Endodermal cell (in vitro differentiated cells): ENCODE measurements around the gene CD19. TPM values are rescaled to one million over a fixed set of nuclear protein-coding genes. Genes with fewer than 3 reads are reported as not detected.

Experiments used
- DNase-seq: peaks from one replicate; pipeline ENCODE4 v3.0.0-alpha.2; 2017
- H3K27ac ChIP-seq: 2 replicates; pipeline ENCODE4 v1.5.1; 2013; ENCODE audit warnings: mild to moderate bottlenecking, low read depth, low read length, moderate library complexity
- H3K27me3 ChIP-seq: 2 replicates; pipeline ENCODE4 v1.6.1; 2013; ENCODE audit warnings: mild to moderate bottlenecking, low read length, moderate library complexity; ENCODE audit not compliant: insufficient read depth, control insufficient read depth, poor library complexity, severe bottlenecking
- H3K36me3 ChIP-seq: 2 replicates; pipeline ENCODE4 v1.7.0; 2013; ENCODE audit warnings: mild to moderate bottlenecking, low read length, moderate library complexity; ENCODE audit not compliant: control insufficient read depth, insufficient read depth
- H3K4me1 ChIP-seq: one replicate; pipeline ENCODE4 v1.7.0; 2013; ENCODE audit warnings: low read length; ENCODE audit not compliant: control insufficient read depth, insufficient read depth
- H3K4me3 ChIP-seq: 2 replicates; pipeline ENCODE4 v1.5.1; 2013; ENCODE audit warnings: mild to moderate bottlenecking, low read length, moderate library complexity
- H3K9ac ChIP-seq: 2 replicates; pipeline ENCODE4 v1.6.1; 2013; ENCODE audit warnings: mild to moderate bottlenecking, low read length, moderate library complexity; ENCODE audit not compliant: poor library complexity, severe bottlenecking; ENCODE audit errors: extremely low read depth
- H3K9me3 ChIP-seq: 2 replicates; pipeline ENCODE4 v1.6.1; 2013; ENCODE audit warnings: mild to moderate bottlenecking, low read length, moderate library complexity; ENCODE audit not compliant: control insufficient read depth
- H3K27ac Mint-ChIP-seq: 2 replicates; pipeline ENCODE4 v1.8.0; 2020; ENCODE audit warnings: mixed read lengths
- H3K27me3 Mint-ChIP-seq: 2 replicates; pipeline ENCODE4 v1.8.0; 2021; ENCODE audit warnings: mild to moderate bottlenecking, mixed read lengths; ENCODE audit not compliant: insufficient read depth
- H3K36me3 Mint-ChIP-seq: 2 replicates; pipeline ENCODE4 v1.8.0; 2020; ENCODE audit warnings: low read depth, mixed read lengths
- H3K4me1 Mint-ChIP-seq: 2 replicates; pipeline ENCODE4 v1.8.0; 2020; ENCODE audit warnings: mixed read lengths
- H3K4me3 Mint-ChIP-seq: 2 replicates; pipeline ENCODE4 v1.8.0; 2020; ENCODE audit warnings: mild to moderate bottlenecking, moderate library complexity, mixed read lengths
- H3K9me3 Mint-ChIP-seq: 2 replicates; pipeline ENCODE4 v1.8.0; 2020; ENCODE audit warnings: mild to moderate bottlenecking, mixed read lengths
- CTCF ChIP-seq: fragments of 200-600 bp; sonication (generic); conservative IDR thresholded peaks from 2 replicates; pipeline ENCODE4 v1.5.0; 2021; ENCODE audit warnings: antibody characterized with exemption, mild to moderate bottlenecking
- WGBS, 2 experiments: methylation state at CpG; one replicate each; pipeline versions ENCODE4 v1.1.5 to v1.1.7; 2013; ENCODE audit warnings: missing lambda C conversion rate in 2 of 2, mixed read lengths in 1 of 2; ENCODE audit not compliant: insufficient coverage in 1 of 2, insufficient read length in 1 of 2; 5-methylcytosine and 5-hydroxymethylcytosine counted together
- total RNA-seq, 2 donors: library from RNA; stranded (reverse); fragmentation: NEBNext Ultra II Directional in 1 of 2; extraction: Animal tissue kit (Norgen Biotek cat#: 25700) in 1 of 2; gene quantifications; 2 replicates in 1 of 2; 3 replicates in 1 of 2; pipeline ENCODE4 v1.2.1, GENCODE V29; 2021

CD19 gene
- total RNA-seq, 2 donors from 2014 or later = not detected

DNA sequence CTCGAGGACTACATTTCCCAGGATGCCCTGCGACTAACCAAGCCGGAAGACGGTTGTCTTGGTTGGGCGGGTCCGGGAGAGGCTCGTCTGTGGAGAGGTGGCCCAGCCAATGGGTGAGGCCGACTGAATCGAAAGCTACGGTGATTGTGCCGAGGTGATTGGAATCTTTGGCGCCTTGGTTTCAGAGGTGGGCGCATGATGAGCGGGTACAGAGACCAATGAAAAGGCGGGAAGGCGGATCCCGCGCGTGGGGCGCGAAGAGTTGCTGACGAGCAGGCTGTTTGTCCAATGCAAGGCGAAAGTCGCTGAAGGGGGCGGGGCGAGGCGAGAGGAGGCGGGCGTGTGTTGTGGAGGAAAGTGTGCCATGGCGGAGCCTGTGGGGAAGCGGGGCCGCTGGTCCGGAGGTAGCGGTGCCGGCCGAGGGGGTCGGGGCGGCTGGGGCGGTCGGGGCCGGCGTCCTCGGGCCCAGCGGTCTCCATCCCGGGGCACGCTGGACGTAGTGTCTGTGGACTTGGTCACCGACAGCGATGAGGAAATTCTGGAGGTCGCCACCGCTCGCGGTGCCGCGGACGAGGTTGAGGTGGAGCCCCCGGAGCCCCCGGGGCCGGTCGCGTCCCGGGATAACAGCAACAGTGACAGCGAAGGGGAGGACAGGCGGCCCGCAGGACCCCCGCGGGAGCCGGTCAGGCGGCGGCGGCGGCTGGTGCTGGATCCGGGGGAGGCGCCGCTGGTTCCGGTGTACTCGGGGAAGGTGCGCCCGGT lies 19.1 kb downstream of the CD19 start, which contains the start of gene NFATC2IP:
Gene NFATC2IP, plus strand, starts transcription at position 290 of the 762 bp plus-strand sequence. Its CDS starts 75 bp downstream, at position 365.
- no peaks in the 10 kb centered on the region for H3K9me3 Mint-ChIP-seq
- Histone ChIP-seq H3K4me3 (peak within 1 kb of the TSS; percentile 91), H3K9me3 (no peaks in the 10 kb centered on the region), H3K36me3 (peaks cover 30% of the 10 kb centered on the region), H3K9ac (peak within 1 kb of the TSS; percentile 74), H3K27me3 (no peaks in the 10 kb centered on the region), H3K27ac (peak within 1 kb of the TSS; percentile 57), H3K4me1 (peaks cover 3% of the 10 kb centered on the region)
- peak within 1 kb of the TSS; percentile 93 for H3K4me3 Mint-ChIP-seq
- peaks cover 13% of the 10 kb centered on the region for H3K4me1 Mint-ChIP-seq
- TF ChIP-seq CTCF = no peak
- H3K36me3 Mint-ChIP-seq = peaks cover 31% of the 10 kb centered on the region
- WGBS, 2 experiments = 0% methylated on average over 27 to 79 of the region's 79 CpGs
- H3K27ac Mint-ChIP-seq = peak within 1 kb of the TSS; percentile 91
- peak; percentile 100 for DNase-seq
- H3K27me3 Mint-ChIP-seq = peaks cover 8% of the 10 kb centered on the region

- no peak for DNase-seq
- WGBS, 2 experiments = 3 to 10% methylated on average over 5 to 17 of the region's 17 CpGs
- Mint-ChIP-seq H3K4me1 (peaks cover 12% of the 10 kb centered on the region), H3K27me3 (peaks cover 6% of the 10 kb centered on the region), H3K9me3 (no peaks in the 10 kb centered on the region), H3K27ac (peak overlapping the region; percentile 88), H3K36me3 (peaks cover 36% of the 10 kb centered on the region), H3K4me3 (peak overlapping the region; percentile 93)
- H3K4me3 ChIP-seq = peak overlapping the region; percentile 91
- no peak for TF ChIP-seq CTCF
- peak overlapping the region; percentile 74 for H3K9ac ChIP-seq
- no peaks in the 10 kb centered on the region for H3K27me3 ChIP-seq
- H3K4me1 ChIP-seq = peaks cover 3% of the 10 kb centered on the region
- peaks cover 37% of the 10 kb centered on the region for H3K36me3 ChIP-seq
- H3K27ac ChIP-seq = no peak overlapping the region
- no peaks in the 10 kb centered on the region for H3K9me3 ChIP-seq
Observed at GRCh38 chr16:28951410-28951943, 19.7 kb downstream of the CD19 start.

DNA sequence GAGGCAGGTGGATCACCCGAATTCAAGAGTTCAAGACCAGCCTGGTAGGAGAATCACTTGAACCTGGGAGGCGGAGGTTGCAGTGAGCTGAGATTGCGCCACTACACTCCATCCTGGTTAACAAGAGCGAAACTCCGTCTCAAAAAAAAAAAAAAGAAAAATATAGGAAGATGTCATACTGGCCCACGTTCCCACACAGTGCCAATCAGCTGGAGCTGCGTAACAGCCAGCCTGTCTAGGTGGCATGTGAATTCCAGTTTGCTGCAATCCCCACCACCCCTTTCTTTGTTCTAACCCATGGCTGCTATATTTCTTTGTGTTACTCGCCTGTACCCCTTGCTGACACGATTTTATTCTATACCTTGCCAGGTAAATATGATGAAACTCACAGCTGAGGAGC lies 26.4 kb downstream of the CD19 start:
- no peak overlapping the region for H3K9ac ChIP-seq
- H3K9me3 Mint-ChIP-seq = no peaks in the 10 kb centered on the region
- no peak for TF ChIP-seq CTCF
- H3K9me3 ChIP-seq = no peaks in the 10 kb centered on the region
- no peak overlapping the region for H3K4me3 ChIP-seq
- no peaks in the 10 kb centered on the region for H3K4me1 Mint-ChIP-seq
- no peak for DNase-seq
- peaks cover 79% of the 10 kb centered on the region for H3K36me3 Mint-ChIP-seq
- H3K4me3 Mint-ChIP-seq = no peak overlapping the region
- 98% methylated on average over 8 of the region's 9 CpGs for WGBS, 2 experiments
- H3K27ac Mint-ChIP-seq = no peak overlapping the region
- no peak overlapping the region for H3K27ac ChIP-seq
- H3K27me3 ChIP-seq = no peaks in the 10 kb centered on the region
- peaks cover 83% of the 10 kb centered on the region for H3K36me3 ChIP-seq
- H3K4me1 ChIP-seq = no peaks in the 10 kb centered on the region
- H3K27me3 Mint-ChIP-seq = no peaks in the 10 kb centered on the region
